ENCODE measurements around the gene TCFL5.

Gene TCFL5

GRCh38 chr20:62897666-62898065 is 36.0 kb upstream of the TCFL5 start:
- no peaks in the 10 kb centered on the region for H4K20me1 ChIP-seq (ENCODE audit: low read depth, low read length)

GRCh38 chr20:62896526-62896925 is 34.9 kb upstream of the TCFL5 start:
- Histone ChIP-seq H3K27me3 (ENCODE audit: low read length) (no peaks in the 10 kb centered on the region), H3F3A (ENCODE audit: insufficient read depth) (peaks cover 12% of the 10 kb centered on the region), H3K4me3 (ENCODE audit: insufficient read depth, low read length, poor library complexity, severe bottlenecking) (no peak overlapping the region), H3K9ac (ENCODE audit: low read length) (no peak overlapping the region), H3K36me3 (ENCODE audit: low read length) (peaks cover 20% of the 10 kb centered on the region), H3K79me2 (ENCODE audit: insufficient read depth, low read length) (no peaks in the 10 kb centered on the region; the same call in 1 of the 2 replicates), H2AFZ (ENCODE audit: low read depth, low read length, severe bottlenecking) (no peak overlapping the region), H3K4me2 (ENCODE audit: low read depth, low read length, poor library complexity, severe bottlenecking) (no peak overlapping the region), H3K9me2 (replicated peaks; ENCODE audit: insufficient read depth, low read length) (no peaks in the 10 kb centered on the region), H3K27ac (ENCODE audit: low read depth, low read length) (no peak overlapping the region), H4K20me1 (ENCODE audit: low read depth, low read length) (no peaks in the 10 kb centered on the region), H3K9me3 (ENCODE audit: insufficient read depth, low read length) (no peaks in the 10 kb centered on the region)
- TF ChIP-seq EZH2phosphoT487 (conservative IDR thresholded peaks at IDR 0.05; ENCODE audit: low read length) (no peak), CTCF (IDR thresholded peaks at IDR 0.05; ENCODE audit: insufficient read depth, low read length, poor library complexity, severe bottlenecking) (no peak)

More at GRCh38 chr20:62897666-62898065, 36.0 kb upstream of the TCFL5 start:
- no peak overlapping the region for H3K4me2 ChIP-seq (ENCODE audit: low read depth, low read length, poor library complexity, severe bottlenecking)
- TF ChIP-seq EZH2phosphoT487 (conservative IDR thresholded peaks at IDR 0.05; ENCODE audit: low read length) (no peak), CTCF (IDR thresholded peaks at IDR 0.05; ENCODE audit: insufficient read depth, low read length, poor library complexity, severe bottlenecking) (no peak)
- H3K9me3 ChIP-seq (ENCODE audit: insufficient read depth, low read length): no peaks in the 10 kb centered on the region
- no peaks in the 10 kb centered on the region for H3K27me3 ChIP-seq (ENCODE audit: low read length)
- no peak overlapping the region for H2AFZ ChIP-seq (ENCODE audit: low read depth, low read length, severe bottlenecking)
- H3K4me3 ChIP-seq (ENCODE audit: insufficient read depth, low read length, poor library complexity, severe bottlenecking): no peak overlapping the region
- peaks cover 16% of the 10 kb centered on the region for H3F3A ChIP-seq (ENCODE audit: insufficient read depth)
- H3K9me2 ChIP-seq (replicated peaks; ENCODE audit: insufficient read depth, low read length): no peaks in the 10 kb centered on the region
- H3K27ac ChIP-seq (ENCODE audit: low read depth, low read length): no peak overlapping the region
- peaks cover 10% of the 10 kb centered on the region for H3K36me3 ChIP-seq (ENCODE audit: low read length)
- no peaks in the 10 kb centered on the region; the same call in 1 of the 2 replicates for H3K79me2 ChIP-seq (ENCODE audit: insufficient read depth, low read length)
- H3K9ac ChIP-seq (ENCODE audit: low read length): no peak overlapping the region

GRCh38 chr20:62895539-62895938 is 33.9 kb upstream of the TCFL5 start:
- TF ChIP-seq EZH2phosphoT487 (conservative IDR thresholded peaks at IDR 0.05; ENCODE audit: low read length): no peak
- no peak for TF ChIP-seq CTCF (IDR thresholded peaks at IDR 0.05; ENCODE audit: insufficient read depth, low read length, poor library complexity, severe bottlenecking)
- H3K4me2 ChIP-seq (ENCODE audit: low read depth, low read length, poor library complexity, severe bottlenecking): no peak overlapping the region
- H2AFZ ChIP-seq (ENCODE audit: low read depth, low read length, severe bottlenecking): no peak overlapping the region
- no peak overlapping the region for H3K27ac ChIP-seq (ENCODE audit: low read depth, low read length)
- H3K9ac ChIP-seq (ENCODE audit: low read length): no peak overlapping the region
- no peaks in the 10 kb centered on the region for H3K9me3 ChIP-seq (ENCODE audit: insufficient read depth, low read length)
- no peaks in the 10 kb centered on the region for H3K27me3 ChIP-seq (ENCODE audit: low read length)
- H3K79me2 ChIP-seq (ENCODE audit: insufficient read depth, low read length): no peaks in the 10 kb centered on the region; the same call in 1 of the 2 replicates
- peaks cover 2% of the 10 kb centered on the region; the same call in 1 of the 2 replicates for H3F3A ChIP-seq (ENCODE audit: insufficient read depth)
- no peaks in the 10 kb centered on the region for H4K20me1 ChIP-seq (ENCODE audit: low read depth, low read length)
- no peak overlapping the region for H3K4me3 ChIP-seq (ENCODE audit: insufficient read depth, low read length, poor library complexity, severe bottlenecking)
- H3K9me2 ChIP-seq (replicated peaks; ENCODE audit: insufficient read depth, low read length): no peaks in the 10 kb centered on the region
- H3K36me3 ChIP-seq (ENCODE audit: low read length): peaks cover 20% of the 10 kb centered on the region

Data from SU-DHL-6 (cell line).